SK-N-MC (cell line): ENCODE measurements around the gene L3MBTL4.

Experiments
- EZH2 ChIP-seq: fragments of 200-600 bp; sonication (generic); IDR thresholded peaks from one replicate; pipeline ENCODE4 v1.6.1; 2017; ENCODE audit warnings: antibody characterized with exemption
- FOXP2 ChIP-seq: optimal IDR thresholded peaks from 2 replicates; pipeline ENCODE3; 2011; ENCODE audit warnings: mild to moderate bottlenecking, moderate library complexity; ENCODE audit not compliant: insufficient read depth; ENCODE audit errors: extremely low read length, control extremely low read depth
- POLR2AphosphoS5 ChIP-seq: IDR thresholded peaks from 2 replicates; pipeline ENCODE4 v1.6.1; 2012; ENCODE audit warnings: mild to moderate bottlenecking, low read depth, low read length, borderline replicate concordance

DNA sequence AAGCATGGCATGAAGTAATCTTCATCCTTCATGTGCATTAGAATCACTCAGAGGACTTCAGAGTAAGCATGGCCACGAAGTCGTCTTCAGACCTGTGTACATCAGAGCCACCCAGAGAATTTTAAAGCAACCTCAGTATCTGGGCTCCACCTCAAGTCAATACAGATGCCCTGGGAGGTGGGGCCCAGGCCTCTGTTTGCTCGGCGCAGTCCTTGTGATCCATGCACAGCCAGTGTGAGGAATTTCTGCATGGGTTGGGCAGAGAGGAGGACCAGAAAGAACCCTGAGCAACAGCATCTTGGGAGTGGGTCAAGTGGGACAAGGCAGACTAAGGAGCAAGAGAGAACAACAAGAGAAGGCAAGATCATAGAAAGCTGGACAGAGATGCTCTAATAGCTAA lies 299.0 kb downstream of the L3MBTL4 start:
- TF ChIP-seq EZH2 (no peak), POLR2AphosphoS5 (no peak), FOXP2 (no peak)
